ENCODE data around the gene ABCF2.

Gene ABCF2

GRCh38 chr7:151235091-151235787 is 8.2 kb upstream of the ABCF2 start:
- no peak for DNase-seq (ENCODE audit: extremely low read depth, low read depth)
- TF ChIP-seq CTCF (IDR thresholded peaks at IDR 0.05; ENCODE audit: low read depth, low read length): no peak

GRCh38 chr7:151233804-151234203 is 6.8 kb upstream of the ABCF2 start:
- DNase-seq (ENCODE audit: extremely low read depth, low read depth): no peak
- TF ChIP-seq CTCF (IDR thresholded peaks at IDR 0.05; ENCODE audit: low read depth, low read length): no peak

- no peak for TF ChIP-seq CTCF (IDR thresholded peaks at IDR 0.05; ENCODE audit: low read depth, low read length)
- peak; percentile 38 for DNase-seq (ENCODE audit: extremely low read depth, low read depth)
These were observed 6.1 kb upstream of the ABCF2 start for GRCh38 chr7:151232917-151233701.

- peak; percentile 44 for DNase-seq (ENCODE audit: extremely low read depth, low read depth)
- TF ChIP-seq CTCF (IDR thresholded peaks at IDR 0.05; ENCODE audit: low read depth, low read length): no peak
These were observed 5.3 kb upstream of the ABCF2 start, which contains the start of gene CHPF2 for GRCh38 chr7:151232091-151232916. CHPF2 (plus strand) TSS chr7:151232483; CDS start chr7:151234012, 1,529 bp downstream.

GRCh38 chr7:151231080-151231479 is 4.1 kb upstream of the ABCF2 start:
- TF ChIP-seq CTCF (IDR thresholded peaks at IDR 0.05; ENCODE audit: low read depth, low read length): no peak
- no peak for DNase-seq (ENCODE audit: extremely low read depth, low read depth)

GRCh38 chr7:151229249-151229648 is 2.2 kb upstream of the ABCF2 start:
- TF ChIP-seq CTCF (IDR thresholded peaks at IDR 0.05; ENCODE audit: low read depth, low read length): no peak
- no peak for DNase-seq (ENCODE audit: extremely low read depth, low read depth)

Measured in AG09319 (cell line).